Endothelial cell of umbilical vein (primary cell): ENCODE measurements around the gene GPR137B. TPM values are rescaled to one million over a fixed set of nuclear protein-coding genes. Genes with fewer than 3 reads are reported as not detected.
"Not testable (repeated sequence)": the region's sequence is repeated elsewhere in the genome, so short reads cannot be mapped to it uniquely, and the experiment has no call there.

Experiments used
- BruUV-seq: library from RNA; stranded (reverse); fragments of 400-500 nt; replicated peaks from 2 replicates; lab custom pipeline; 2021; lab: Mats Ljungman, UMichigan
- CTCF ChIA-PET: fragments of 300-600, 350-600 bp; sonication (Branson Sonifier 250); formaldehyde crosslinking; loops from one replicate; lab custom pipeline; 2021; ENCODE audit warnings: antibody characterized with exemption, inconsistent platforms; lab: Charles Lee
- POLR2A ChIA-PET: fragments of 300-600, 350-600 bp; sonication (Branson Sonifier 250); formaldehyde crosslinking; loops from one replicate; lab custom pipeline; 2021; ENCODE audit warnings: antibody characterized with exemption, inconsistent platforms; lab: Charles Lee
- DNase-seq: peaks from one replicate; pipeline ENCODE4 v3.0.0-alpha.2; 2011; ENCODE audit warnings: low read depth, low spot score
- FAIRE-seq: peaks from 2 replicates; lab custom pipeline; 2011; peaks lifted over from hg19 to GRCh38; lab: Jason Lieb, UNC
- H2AFZ ChIP-seq: 2 replicates; pipeline ENCODE4 v1.6.0; 2012; ENCODE audit warnings: low read depth, low read length, control low read depth, inconsistent platforms
- H3K27ac ChIP-seq: 2 replicates; pipeline ENCODE4 v1.5.1; 2011; ENCODE audit warnings: low read depth, mild to moderate bottlenecking, control low read depth, low read length, moderate library complexity; ENCODE audit not compliant: insufficient read depth
- H3K27me3 ChIP-seq, 2 experiments: 2 replicates each; pipeline versions ENCODE4 v1.6.0 to v1.6.1; 2011; ENCODE audit warnings: low read length in 2 of 2, mixed read lengths in 1 of 2; ENCODE audit not compliant: control insufficient read depth in 2 of 2, insufficient read depth in 2 of 2
- H3K36me3 ChIP-seq, 2 experiments: 2 replicates in 1 of 2; 3 replicates in 1 of 2; pipeline ENCODE4 v1.5.1; 2011; ENCODE audit warnings: low read length in 2 of 2, mild to moderate bottlenecking in 1 of 2, moderate library complexity in 1 of 2; ENCODE audit not compliant: control insufficient read depth in 2 of 2, insufficient read depth in 2 of 2; ENCODE audit errors: extremely low read depth in 1 of 2
- H3K4me1 ChIP-seq: 3 replicates; pipeline ENCODE4 v1.5.1; 2011; ENCODE audit warnings: mild to moderate bottlenecking, low read length; ENCODE audit not compliant: control insufficient read depth, insufficient read depth; ENCODE audit errors: extremely low read depth
- H3K4me2 ChIP-seq: 2 replicates; pipeline ENCODE4 v1.6.1; 2011; ENCODE audit warnings: low read length, control low read depth, mixed read lengths; ENCODE audit not compliant: insufficient read depth
- H3K4me3 ChIP-seq, 3 experiments: fragments of 200-600 bp in 1 of 3; sonication (generic), shearing (Covaris generic) in 1 of 3; replicated peaks in 1 of 3; 2 replicates each; pipeline ENCODE4 v1.5.1; 2011 to 2016; ENCODE audit warnings: control low read depth in 3 of 3, low read length in 3 of 3, mild to moderate bottlenecking in 2 of 3, inconsistent platforms in 1 of 3, low read depth in 1 of 3, moderate library complexity in 1 of 3; ENCODE audit not compliant: insufficient read depth in 1 of 3
- H3K79me2 ChIP-seq: 2 replicates; pipeline ENCODE4 v1.6.0; 2012; ENCODE audit warnings: low read length, inconsistent platforms; ENCODE audit not compliant: control insufficient read depth, insufficient read depth
- H3K9ac ChIP-seq: replicated peaks from 2 replicates; pipeline ENCODE3; 2011; ENCODE audit warnings: low read length, control low read depth; ENCODE audit not compliant: insufficient read depth; ENCODE audit errors: extremely low read depth
- H3K9me1 ChIP-seq: replicated peaks from 3 replicates; pipeline ENCODE4 v1.6.0; 2011; ENCODE audit warnings: mild to moderate bottlenecking, low read length; ENCODE audit not compliant: control insufficient read depth, insufficient read depth; ENCODE audit errors: extremely low read depth
- H3K9me3 ChIP-seq: replicated peaks from 2 replicates; pipeline ENCODE4 v1.5.1; 2012; ENCODE audit warnings: low read length, inconsistent platforms; ENCODE audit not compliant: control insufficient read depth, insufficient read depth
- H4K20me1 ChIP-seq: replicated peaks from 2 replicates; pipeline ENCODE3; 2011; ENCODE audit warnings: mild to moderate bottlenecking, low read length; ENCODE audit not compliant: control insufficient read depth, insufficient read depth; ENCODE audit errors: extremely low read depth
- CTCF ChIP-seq, 2 donors: IDR thresholded peaks; 1 replicate in 1 of 2; 2 replicates in 1 of 2; pipeline ENCODE4 v1.5.1; 2011; ENCODE audit warnings: low read length in 2 of 2, mild to moderate bottlenecking in 2 of 2, moderate library complexity in 2 of 2, control low read depth in 1 of 2, inconsistent platforms in 1 of 2, low read depth in 1 of 2; ENCODE audit not compliant: insufficient read depth in 1 of 2; ENCODE audit errors: extremely low read depth in 1 of 2
- FOS ChIP-seq: IDR thresholded peaks from 2 replicates; pipeline ENCODE4 v1.6.1; 2011; ENCODE audit warnings: mild to moderate bottlenecking, low read length, moderate library complexity, borderline replicate concordance; ENCODE audit not compliant: insufficient read depth
- GATA2 ChIP-seq: IDR thresholded peaks from 2 replicates; pipeline ENCODE4 v1.7.0; 2011; ENCODE audit warnings: low read depth, mild to moderate bottlenecking, moderate library complexity, mixed read lengths, low read length; ENCODE audit not compliant: insufficient read length, insufficient read depth
- JUN ChIP-seq: IDR thresholded peaks from 2 replicates; pipeline ENCODE4 v1.6.1; 2011; ENCODE audit warnings: borderline replicate concordance, low read depth; ENCODE audit not compliant: insufficient read length, insufficient read depth
- MAX ChIP-seq: IDR thresholded peaks from 2 replicates; pipeline ENCODE4 v1.6.1; 2011; ENCODE audit not compliant: insufficient read depth, insufficient read length
- dilution Hi-C: fragments of 300-500 bp; cut with MboI; formaldehyde crosslinking; loops from one replicate; pipeline ENCODE4 v1.15.0; 2019; ENCODE audit warnings: low sequenced_read_pairs; ENCODE audit not compliant: extremely low pct_ligation_motif_present
- intact Hi-C: fragments of 100-400 bp; cut with micrococcal nuclease; formaldehyde crosslinking; loops from one replicate; pipeline ENCODE4 v1.10.0; 2022
- polyA plus RNA-seq, 4 experiments: library from polyadenylated mRNA; depleted of rRNA in 3 of 4; stranded (reverse) in 3 of 4; unstranded in 1 of 4; fragments of >200 nt; gene quantifications; 2 replicates each; pipeline versions ENCODE4 v1.2.1 to v1.2.3, GENCODE V29; 2011 to 2012; ENCODE audit warnings: missing spikeins in 1 of 4
- total RNA-seq: library from RNA; stranded (reverse); gene quantifications from 2 replicates; pipeline ENCODE4 v1.2.3, GENCODE V29; 2021

The GPR137B gene
- total and polyA plus RNA-seq, 2 donors (not counting 3 experiments of a cell fraction or from before 2014, with no cell fraction given), result 7.8 to 11.9 TPM

GRCh38 chr1:236185687-236186086 is 43.3 kb downstream of the GPR137B start:
- no TSS peak for BruUV-seq
- no peaks in the 10 kb centered on the region for H3K27me3 ChIP-seq
- H3K9me3 ChIP-seq, result no peaks in the 10 kb centered on the region
- FAIRE-seq (no peak), DNase-seq (no peak)
- H3K4me2 ChIP-seq, result no peak overlapping the region
- H2AFZ ChIP-seq, result no peak overlapping the region
- H3K36me3 ChIP-seq, result peaks cover 0 to 2% of the 10 kb centered on the region in 2 experiments
- H3K9ac ChIP-seq, result no peak overlapping the region
- no peaks in the 10 kb centered on the region for H3K9me1 ChIP-seq
- H3K79me2 ChIP-seq, result no peaks in the 10 kb centered on the region
- no peaks in the 10 kb centered on the region for H4K20me1 ChIP-seq
- intact Hi-C loops (no loop called here), dilution Hi-C loops (no loop called here)
- H3K4me3 ChIP-seq, result no peak overlapping the region
- peaks cover 3% of the 10 kb centered on the region for H3K4me1 ChIP-seq
- ChIA-PET POLR2A (no interaction called here), CTCF (no interaction called here)
- H3K27ac ChIP-seq, result no peak overlapping the region
- no peak for TF ChIP-seq CTCF (IDR thresholded peaks at IDR 0.05; ENCODE audit: extremely low read depth in 1 of 2, insufficient read depth in 1 of 2, low read depth in 1 of 2, low read length in 2 of 2)
- TF ChIP-seq MAX, result no peak
- TF ChIP-seq JUN, result no peak
- no peak for TF ChIP-seq GATA2
- no peak for TF ChIP-seq FOS

GRCh38 chr1:236186471-236186870 is 44.1 kb downstream of the GPR137B start:
- dilution Hi-C loops, POLR2A ChIA-PET, H3K27me3 ChIP-seq, FAIRE-seq, intact Hi-C loops, H3K4me2 ChIP-seq, H3K9me1 ChIP-seq, H3K36me3 ChIP-seq, BruUV-seq, H2AFZ ChIP-seq, H3K4me1 ChIP-seq, H3K9me3 ChIP-seq, H3K9ac ChIP-seq, H3K79me2 ChIP-seq, DNase-seq, H3K27ac ChIP-seq, H3K4me3 ChIP-seq, H4K20me1 ChIP-seq, CTCF ChIA-PET: not testable (repeated sequence)

- BruUV-seq, FAIRE-seq, H3K9me1 ChIP-seq, H3K27ac ChIP-seq, DNase-seq, H3K4me2 ChIP-seq, H2AFZ ChIP-seq, dilution Hi-C loops, H3K9me3 ChIP-seq, H3K27me3 ChIP-seq, H3K9ac ChIP-seq, H3K79me2 ChIP-seq, H3K4me3 ChIP-seq, CTCF ChIA-PET, H3K36me3 ChIP-seq, H3K4me1 ChIP-seq, POLR2A ChIA-PET, H4K20me1 ChIP-seq, intact Hi-C loops: not testable (repeated sequence)
Measured at GRCh38 chr1:236188084-236188483, 45.7 kb downstream of the GPR137B start.
